HEK293 (cell line): ENCODE data around the gene ENOSF1.
A peak's percentile ranks its signal among the peaks of the same experiment; 100 is the strongest.

Experiments used
- CTCF ChIA-PET: fragments of 350-600 bp; formaldehyde crosslinking; extraction: SDS; loops from one replicate; lab custom pipeline; 2021; ENCODE audit warnings: antibody characterized with exemption; lab: Yijun Ruan, JAX
- POLR2A ChIA-PET: fragments of 300-600 bp; formaldehyde crosslinking; extraction: SDS; loops from one replicate; lab custom pipeline; 2020; ENCODE audit warnings: antibody characterized with exemption, inconsistent platforms; lab: Yijun Ruan, JAX
- H3K27ac ChIP-seq: fragments of 200-500 bp; sonication (Bioruptor generic); 2 replicates; pipeline ENCODE4 v1.5.1; 2014; ENCODE audit warnings: low read depth, low read length, control low read depth, inconsistent platforms; ENCODE audit errors: extremely low read depth
- H3K36me3 ChIP-seq, 2 experiments: fragments of 200-500 bp in 1 of 2; sonication (Bioruptor generic) in 1 of 2; 1 replicate in 1 of 2; 2 replicates in 1 of 2; pipeline ENCODE4 v1.5.1; 2014 to 2017; ENCODE audit warnings: inconsistent platforms in 2 of 2, low read length in 2 of 2; ENCODE audit not compliant: control insufficient read depth in 2 of 2, insufficient read depth in 1 of 2
- H3K4me1 ChIP-seq: fragments of 200-500 bp; sonication (Bioruptor generic); 2 replicates; pipeline ENCODE4 v1.5.1; 2014; ENCODE audit warnings: mild to moderate bottlenecking, low read length, inconsistent platforms; ENCODE audit not compliant: control insufficient read depth, insufficient read depth
- H3K4me3 ChIP-seq: 2 replicates; pipeline ENCODE4 v1.5.1; 2011; ENCODE audit warnings: low read depth, mild to moderate bottlenecking, control low read depth, low read length, moderate library complexity
- H3K9me3 ChIP-seq: fragments of 200-500 bp; sonication (Bioruptor generic); 2 replicates; pipeline ENCODE4 v1.5.1; 2014; ENCODE audit warnings: low read depth, low read length, inconsistent platforms; ENCODE audit not compliant: control insufficient read depth, insufficient read depth
- BCL6B ChIP-seq: fragments of 450-650 bp; formaldehyde crosslinking; IDR thresholded peaks from 2 replicates; pipeline ENCODE4 v1.5.1; 2017; ENCODE audit warnings: missing biosample characterization, missing genetic modification characterization
- GLI4 ChIP-seq: fragments of 450-650 bp; formaldehyde crosslinking; IDR thresholded peaks from 2 replicates; pipeline ENCODE4 v1.5.1; 2016; ENCODE audit warnings: missing biosample characterization, missing genetic modification characterization
- KLF9 ChIP-seq: fragments of 450-650 bp; formaldehyde crosslinking; IDR thresholded peaks from 2 replicates; pipeline ENCODE4 v1.5.1; 2016; ENCODE audit warnings: missing biosample characterization, missing genetic modification characterization, low read depth
- OSR2 ChIP-seq: fragments of 450-650 bp; formaldehyde crosslinking; IDR thresholded peaks from 2 replicates; pipeline ENCODE4 v1.5.1; 2016; ENCODE audit warnings: missing biosample characterization, missing genetic modification characterization
- TCF7L2 ChIP-seq: IDR thresholded peaks from 2 replicates; pipeline ENCODE4 v1.6.1; 2011; ENCODE audit warnings: low read depth, mild to moderate bottlenecking, inconsistent platforms, low read length, moderate library complexity, borderline replicate concordance
- ZBTB44 ChIP-seq: fragments of 450-650 bp; IDR thresholded peaks from 2 replicates; pipeline ENCODE4 v1.5.1; 2018; ENCODE audit warnings: missing biosample characterization, mild to moderate bottlenecking, missing genetic modification characterization
- ZBTB49 ChIP-seq: fragments of 450-650 bp; formaldehyde crosslinking; IDR thresholded peaks from 2 replicates; pipeline ENCODE4 v1.5.1; 2016; ENCODE audit warnings: missing biosample characterization, missing genetic modification characterization, low read depth
- ZFHX2 ChIP-seq: fragments of 450-650 bp; formaldehyde crosslinking; conservative IDR thresholded peaks from 2 replicates; pipeline ENCODE4 v1.5.1; 2016; ENCODE audit warnings: missing biosample characterization, missing genetic modification characterization
- ZNF10 ChIP-seq: fragments of 450-650 bp; formaldehyde crosslinking; IDR thresholded peaks from 2 replicates; pipeline ENCODE4 v1.5.1; 2017; ENCODE audit warnings: missing biosample characterization, missing genetic modification characterization
- ZNF112 ChIP-seq: fragments of 450-650 bp; formaldehyde crosslinking; IDR thresholded peaks from 2 replicates; pipeline ENCODE4 v1.5.0; 2017; ENCODE audit warnings: missing biosample characterization, missing genetic modification characterization
- ZNF148 ChIP-seq: fragments of 450-650 bp; formaldehyde crosslinking; IDR thresholded peaks from 2 replicates; pipeline ENCODE4 v1.5.0; 2017; ENCODE audit warnings: missing biosample characterization, missing genetic modification characterization, borderline replicate concordance
- ZNF394 ChIP-seq: fragments of 450-650 bp; formaldehyde crosslinking; IDR thresholded peaks from 2 replicates; pipeline ENCODE4 v1.5.1; 2016; ENCODE audit warnings: missing biosample characterization, missing genetic modification characterization, mild to moderate bottlenecking, moderate library complexity, borderline replicate concordance
- ZNF488 ChIP-seq: fragments of 450-650 bp; formaldehyde crosslinking; IDR thresholded peaks from 2 replicates; pipeline ENCODE4 v1.5.1; 2016; ENCODE audit warnings: missing biosample characterization, missing genetic modification characterization
- ZNF513 ChIP-seq: fragments of 450-650 bp; IDR thresholded peaks from 2 replicates; pipeline ENCODE4 v1.5.1; 2018; ENCODE audit warnings: missing biosample characterization, missing genetic modification characterization
- ZNF692 ChIP-seq: fragments of 450-650 bp; formaldehyde crosslinking; IDR thresholded peaks from 2 replicates; pipeline ENCODE4 v1.5.1; 2016; ENCODE audit warnings: missing biosample characterization, missing genetic modification characterization
- ZNF768 ChIP-seq: fragments of 450-650 bp; formaldehyde crosslinking; IDR thresholded peaks from 2 replicates; pipeline ENCODE4 v1.5.1; 2018; ENCODE audit warnings: missing biosample characterization, mild to moderate bottlenecking, missing genetic modification characterization
- ZNF792 ChIP-seq: fragments of 450-650 bp; formaldehyde crosslinking; IDR thresholded peaks from 2 replicates; pipeline ENCODE4 v1.5.1; 2016; ENCODE audit warnings: missing biosample characterization, missing genetic modification characterization
- ZNF830 ChIP-seq: fragments of 450-650 bp; IDR thresholded peaks from 2 replicates; pipeline ENCODE4 v1.5.0; 2018; ENCODE audit warnings: missing biosample characterization, missing genetic modification characterization, low read depth, mild to moderate bottlenecking, moderate library complexity

The ENOSF1 gene

GRCh38 chr18:677951-678381, 34.5 kb downstream of the ENOSF1 start:
- no peak overlapping the region for H3K27ac ChIP-seq
- ChIA-PET POLR2A (interaction anchor here (2.1 kb wide), 1 partner anchor 20 kb away, joined by 5 read pairs; no protein-coding TSS in a partner anchor), CTCF (interaction anchor here (0.6 to 3.8 kb wide), 5 partner anchors 10 to 161 kb away, joined by 3 to 19 read pairs (median 5); no protein-coding TSS in a partner anchor)
- H3K4me1 ChIP-seq: no peaks in the 10 kb centered on the region
- H3K9me3 ChIP-seq: no peaks in the 10 kb centered on the region
- TF ChIP-seq ZNF10 (tag by site-specific recombination) (peak; percentile 72; the same call in 1 of the 2 replicates), ZFHX2 (tag by site-specific recombination) (0 out of 2 replicates have a peak, but pooled peaks have one; percentile 20), GLI4 (tag by site-specific recombination) (no peak), ZNF488 (tag by site-specific recombination) (no peak), TCF7L2 (no peak)
- peaks cover 21 to 60% of the 10 kb centered on the region in 2 experiments for H3K36me3 ChIP-seq
- H3K4me3 ChIP-seq: no peak overlapping the region

- no peaks in the 10 kb centered on the region for H3K4me1 ChIP-seq
- no peaks in the 10 kb centered on the region for H3K9me3 ChIP-seq
- H3K36me3 ChIP-seq: peaks cover 23 to 64% of the 10 kb centered on the region in 2 experiments
- no peak overlapping the region for H3K4me3 ChIP-seq
- TF ChIP-seq ZBTB44 (tag by site-specific recombination) (no peak), ZNF768 (tag by site-specific recombination) (no peak), KLF9 (no peak), ZNF792 (tag by site-specific recombination) (no peak), BCL6B (tag by site-specific recombination) (no peak), ZNF394 (tag by site-specific recombination) (no peak), ZBTB49 (tag by site-specific recombination) (no peak), OSR2 (tag by site-specific recombination) (no peak), ZNF830 (tag by site-specific recombination) (no peak)
- POLR2A ChIA-PET: interaction anchor here (2.1 kb wide), 1 partner anchor 19 kb away, joined by 5 read pairs; no protein-coding TSS in a partner anchor
- no peak overlapping the region for H3K27ac ChIP-seq
- CTCF ChIA-PET: interaction anchor here (0.8 to 3.8 kb wide), 4 partner anchors 9 to 154 kb away, joined by 5 to 19 read pairs (median 6); no protein-coding TSS in a partner anchor
Observed at GRCh38 chr18:677145-677544, 35.3 kb downstream of the ENOSF1 start.

- no peak overlapping the region for H3K4me3 ChIP-seq
- H3K27ac ChIP-seq: no peak overlapping the region
- no peaks in the 10 kb centered on the region for H3K4me1 ChIP-seq
- POLR2A ChIA-PET: interaction anchor here (2.1 kb wide), 1 partner anchor 18 kb away, joined by 5 read pairs; no protein-coding TSS in a partner anchor
- no peaks in the 10 kb centered on the region for H3K9me3 ChIP-seq
- CTCF ChIA-PET: interaction anchor here (0.8 to 3.8 kb wide), 4 partner anchors 10 to 155 kb away, joined by 5 to 19 read pairs (median 6); no protein-coding TSS in a partner anchor
- peaks cover 27 to 64% of the 10 kb centered on the region in 2 experiments for H3K36me3 ChIP-seq
- TF ChIP-seq ZNF513 (tag by site-specific recombination): no peak
- TF ChIP-seq ZNF112 (tag by site-specific recombination): no peak
- no peak for TF ChIP-seq ZNF148
- no peak for TF ChIP-seq ZNF692 (tag by site-specific recombination)
- TF ChIP-seq TCF7L2: no peak
Observed at GRCh38 chr18:676736-677135, 35.7 kb downstream of the ENOSF1 start.
